Hepatocyte (in vitro differentiated cells): Measurements from ENCODE around the gene SLCO2B1. TPM values are rescaled to one million over a fixed set of nuclear protein-coding genes. Genes with fewer than 3 reads are reported as not detected.
A peak's percentile ranks its signal among the peaks of the same experiment; 100 is the strongest.

Experiments used
- DNase-seq: peaks from one replicate; pipeline ENCODE4 v3.0.0-alpha.2; 2016; ENCODE audit warnings: low spot score
- H2AFZ ChIP-seq: fragments of 200-600 bp; sonication (generic); 2 replicates; pipeline ENCODE4 v1.6.0; 2016; ENCODE audit warnings: antibody characterized with exemption, mild to moderate bottlenecking
- H3K27ac ChIP-seq: fragments of 200-600 bp; sonication (generic); 2 replicates; pipeline ENCODE4 v1.5.1; 2016; ENCODE audit warnings: mild to moderate bottlenecking
- H3K27me3 ChIP-seq: fragments of 200-600 bp; sonication (generic); 2 replicates; pipeline ENCODE4 v1.6.1; 2016
- H3K36me3 ChIP-seq: fragments of 200-600 bp; sonication (generic); replicated peaks from 2 replicates; pipeline ENCODE4 v1.5.1; 2016; ENCODE audit warnings: low read depth; ENCODE audit not compliant: insufficient read depth
- H3K4me1 ChIP-seq: fragments of 200-600 bp; sonication (generic); 2 replicates; pipeline ENCODE4 v1.5.1; 2016; ENCODE audit warnings: mild to moderate bottlenecking, moderate library complexity; ENCODE audit not compliant: insufficient read depth
- H3K4me2 ChIP-seq: fragments of 200-600 bp; sonication (generic); 2 replicates; pipeline ENCODE4 v1.6.0; 2016
- H3K4me3 ChIP-seq: fragments of 200-600 bp; sonication (generic); 2 replicates; pipeline ENCODE4 v1.5.1; 2016; ENCODE audit warnings: mild to moderate bottlenecking
- H3K79me2 ChIP-seq: fragments of 200-600 bp; sonication (generic); 2 replicates; pipeline ENCODE4 v1.6.0; 2017; ENCODE audit warnings: mild to moderate bottlenecking
- H3K9me2 ChIP-seq: fragments of 200-600 bp; sonication (generic); replicated peaks from 2 replicates; pipeline ENCODE4 v1.6.0; 2017; ENCODE audit warnings: mild to moderate bottlenecking; ENCODE audit not compliant: insufficient read depth
- H3K9me3 ChIP-seq: fragments of 200-600 bp; sonication (generic); 2 replicates; pipeline ENCODE4 v1.5.1; 2016; ENCODE audit warnings: low read depth, mild to moderate bottlenecking
- H4K20me1 ChIP-seq: fragments of 200-600 bp; sonication (generic); 2 replicates; pipeline ENCODE4 v1.6.0; 2016; ENCODE audit warnings: mild to moderate bottlenecking; ENCODE audit not compliant: insufficient read depth, poor library complexity, severe bottlenecking
- CTCF ChIP-seq: fragments of 200-600 bp; sonication (generic); IDR thresholded peaks from 2 replicates; pipeline ENCODE4 v1.5.1; 2016; ENCODE audit warnings: antibody characterized with exemption, mild to moderate bottlenecking; ENCODE audit not compliant: poor library complexity
- EZH2 ChIP-seq: fragments of 200-600 bp; sonication (generic); IDR thresholded peaks from 2 replicates; pipeline ENCODE4 v1.6.1; 2016; ENCODE audit warnings: antibody characterized with exemption, mild to moderate bottlenecking, borderline replicate concordance
- EZH2phosphoT487 ChIP-seq: fragments of 200-600 bp; sonication (generic); IDR thresholded peaks from one replicate; pipeline ENCODE4 v1.6.1; 2018; ENCODE audit warnings: antibody characterized with exemption, mild to moderate bottlenecking, low read depth, moderate library complexity; ENCODE audit not compliant: unreplicated experiment, severe bottlenecking
- WGBS: methylation state at CpG from one replicate; pipeline ENCODE4 v1.1.6; 2016; ENCODE audit warnings: low lambda C conversion rate; ENCODE audit errors: missing lambda C conversion rate; 5-methylcytosine and 5-hydroxymethylcytosine counted together
- polyA plus RNA-seq: library from polyadenylated mRNA; unstranded; fragments of >200 nt; fragmentation: Nextera tagmentation; extraction: Ambion mirVana; gene quantifications from 2 replicates; pipeline ENCODE4 v1.2.1, GENCODE V29; 2016
- total RNA-seq: library from RNA; depleted of rRNA; stranded (reverse); fragments of >200 nt; gene quantifications from 2 replicates; pipeline ENCODE4 v1.2.3, GENCODE V29; 2014

Gene SLCO2B1
- total and polyA plus RNA-seq, 2 experiments from 2014 or later, result 51.6 to 79.2 TPM

GRCh38 chr11:75162954-75163353 lies 12.0 kb downstream of the SLCO2B1 start:
- WGBS, result 94% methylated on average over 7 of the region's 7 CpGs
- Histone ChIP-seq H3K4me1 (peaks cover 75% of the 10 kb centered on the region), H3K4me3 (no peak overlapping the region)

GRCh38 chr11:75163921-75164849 lies 13.3 kb downstream of the SLCO2B1 start:
- Histone ChIP-seq H3K4me3 (no peak overlapping the region), H2AFZ (no peak overlapping the region)

More at GRCh38 chr11:75162954-75163353, 12.0 kb downstream of the SLCO2B1 start:
- H3K27me3 ChIP-seq, result no peaks in the 10 kb centered on the region
- no peak overlapping the region for H3K4me2 ChIP-seq
- no peaks in the 10 kb centered on the region for H3K36me3 ChIP-seq
- H2AFZ ChIP-seq, result no peak overlapping the region
- peaks cover 22% of the 10 kb centered on the region for H3K79me2 ChIP-seq
- no peak for DNase-seq
- H3K9me2 ChIP-seq, result no peaks in the 10 kb centered on the region
- peak overlapping the region; percentile 98 for H3K27ac ChIP-seq
- H4K20me1 ChIP-seq, result no peaks in the 10 kb centered on the region
- TF ChIP-seq CTCF, result no peak
- no peak for TF ChIP-seq EZH2phosphoT487
- no peak for TF ChIP-seq EZH2
- no peaks in the 10 kb centered on the region for H3K9me3 ChIP-seq

GRCh38 chr11:75165721-75166120 lies 14.8 kb downstream of the SLCO2B1 start:
- Histone ChIP-seq H3K4me1 (peaks cover 77% of the 10 kb centered on the region), H3K79me2 (peaks cover 19% of the 10 kb centered on the region), H3K9me3 (no peaks in the 10 kb centered on the region), H3K27me3 (no peaks in the 10 kb centered on the region), H3K9me2 (no peaks in the 10 kb centered on the region), H3K27ac (no peak overlapping the region), H2AFZ (no peak overlapping the region), H3K4me2 (no peak overlapping the region), H3K4me3 (no peak overlapping the region), H3K36me3 (no peaks in the 10 kb centered on the region), H4K20me1 (no peaks in the 10 kb centered on the region)
- no peak for TF ChIP-seq EZH2phosphoT487
- no peak for DNase-seq
- WGBS, result over 99% methylated on average over 10 of the region's 11 CpGs

More at GRCh38 chr11:75163921-75164849, 13.3 kb downstream of the SLCO2B1 start:
- Histone ChIP-seq H3K27ac (peak overlapping the region; percentile 98), H3K36me3 (no peaks in the 10 kb centered on the region), H3K9me3 (no peaks in the 10 kb centered on the region), H3K79me2 (peaks cover 19% of the 10 kb centered on the region), H4K20me1 (no peaks in the 10 kb centered on the region), H3K9me2 (no peaks in the 10 kb centered on the region), H3K27me3 (no peaks in the 10 kb centered on the region), H3K4me1 (peaks cover 75% of the 10 kb centered on the region), H3K4me2 (peak overlapping the region; percentile 11)
- TF ChIP-seq EZH2phosphoT487 (no peak), EZH2 (no peak), CTCF (no peak)
- peak; percentile 44 for DNase-seq
- 65% methylated on average over 25 of the region's 25 CpGs for WGBS

- WGBS, result 96% methylated on average over 3 of the region's 3 CpGs
- no peak overlapping the region for H3K4me3 ChIP-seq
- peak overlapping the region; percentile 67 for H3K27ac ChIP-seq
- H3K79me2 ChIP-seq, result peaks cover 10% of the 10 kb centered on the region
- H3K4me2 ChIP-seq, result no peak overlapping the region
- H4K20me1 ChIP-seq, result no peaks in the 10 kb centered on the region
- H3K27me3 ChIP-seq, result no peaks in the 10 kb centered on the region
- no peaks in the 10 kb centered on the region for H3K9me3 ChIP-seq
- no peaks in the 10 kb centered on the region for H3K36me3 ChIP-seq
- H3K9me2 ChIP-seq, result no peaks in the 10 kb centered on the region
- no peak for DNase-seq
- peaks cover 69% of the 10 kb centered on the region for H3K4me1 ChIP-seq
- TF ChIP-seq EZH2phosphoT487, result no peak
- TF ChIP-seq CTCF, result no peak
- TF ChIP-seq EZH2, result no peak
- no peak overlapping the region for H2AFZ ChIP-seq
Observed at GRCh38 chr11:75166791-75167190, 15.9 kb downstream of the SLCO2B1 start.
